ENCODE data around the gene TPSAB1.
"Not testable (repeated sequence)": the region's sequence is repeated elsewhere in the genome, so short reads cannot be mapped to it uniquely, and the experiment has no call there.

DNA sequence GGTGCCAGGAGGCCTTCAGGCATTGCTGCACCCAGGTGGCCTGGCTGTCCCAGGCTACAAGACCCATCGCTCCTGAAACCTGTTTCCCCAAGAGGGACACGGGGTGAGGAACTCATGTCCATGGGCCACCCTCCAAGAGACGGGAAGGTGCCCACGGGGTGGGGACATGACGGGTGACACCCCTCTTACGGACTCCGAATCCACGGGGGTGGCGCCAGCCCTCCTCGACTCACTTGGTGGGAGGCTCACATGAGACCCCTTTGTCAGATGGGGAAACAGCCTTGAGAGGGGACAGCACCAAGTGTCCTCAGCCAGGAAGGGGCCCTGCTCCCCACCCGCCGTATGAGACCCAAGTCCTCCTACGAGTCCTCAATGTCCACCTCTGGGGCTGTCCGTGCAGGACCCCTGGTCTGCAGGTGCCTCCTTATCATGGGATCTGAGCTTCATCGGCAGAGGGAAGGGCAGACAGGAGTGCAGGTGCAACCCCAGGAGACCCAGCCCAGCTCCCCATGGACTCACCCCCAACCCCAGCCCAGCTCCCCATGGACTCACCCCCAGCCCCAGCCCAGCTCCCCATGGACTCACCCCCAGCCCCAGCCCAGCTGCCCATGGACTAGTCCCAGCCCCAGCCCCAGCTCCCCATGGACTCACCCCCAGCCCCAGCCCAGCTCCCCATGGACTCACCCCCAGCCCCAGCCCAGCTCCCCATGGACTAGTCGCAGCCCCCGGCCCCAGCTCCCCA lies 9.9 kb upstream of the TPSAB1 start:
- TF ChIP-seq, protein P1, sequence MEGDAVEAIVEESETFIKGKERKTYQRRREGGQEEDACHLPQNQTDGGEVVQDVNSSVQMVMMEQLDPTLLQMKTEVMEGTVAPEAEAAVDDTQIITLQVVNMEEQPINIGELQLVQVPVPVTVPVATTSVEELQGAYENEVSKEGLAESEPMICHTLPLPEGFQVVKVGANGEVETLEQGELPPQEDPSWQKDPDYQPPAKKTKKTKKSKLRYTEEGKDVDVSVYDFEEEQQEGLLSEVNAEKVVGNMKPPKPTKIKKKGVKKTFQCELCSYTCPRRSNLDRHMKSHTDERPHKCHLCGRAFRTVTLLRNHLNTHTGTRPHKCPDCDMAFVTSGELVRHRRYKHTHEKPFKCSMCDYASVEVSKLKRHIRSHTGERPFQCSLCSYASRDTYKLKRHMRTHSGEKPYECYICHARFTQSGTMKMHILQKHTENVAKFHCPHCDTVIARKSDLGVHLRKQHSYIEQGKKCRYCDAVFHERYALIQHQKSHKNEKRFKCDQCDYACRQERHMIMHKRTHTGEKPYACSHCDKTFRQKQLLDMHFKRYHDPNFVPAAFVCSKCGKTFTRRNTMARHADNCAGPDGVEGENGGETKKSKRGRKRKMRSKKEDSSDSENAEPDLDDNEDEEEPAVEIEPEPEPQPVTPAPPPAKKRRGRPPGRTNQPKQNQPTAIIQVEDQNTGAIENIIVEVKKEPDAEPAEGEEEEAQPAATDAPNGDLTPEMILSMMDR (IDR thresholded peaks at IDR 0.05; ENCODE audit: insufficient read depth, low read length, poor library complexity, severe bottlenecking), result not testable (repeated sequence)
- TF ChIP-seq EZH2phosphoT487 (conservative IDR thresholded peaks at IDR 0.05; ENCODE audit: low read length), result not testable (repeated sequence)

All from SU-DHL-6 (cell line).